Activated CD8-positive, alpha-beta T cell treated with anti-CD3 and anti-CD28 coated beads for 36 hours (primary cell): ENCODE measurements around the gene STRA8. TPM values are rescaled to one million over a fixed set of nuclear protein-coding genes. Genes with fewer than 3 reads are reported as not detected.

ENCODE experiments used
- ATAC-seq: fragments of 200-7000 bp; cut with Tn5 transposase; one replicate; pipeline ENCODE4 v1.10.0; 2021; ENCODE audit warnings: mild to moderate bottlenecking, moderate library complexity
- CTCF ChIA-PET: fragments of 350-600 bp; sonication (Branson Sonifier 250); formaldehyde crosslinking; loops from one replicate; lab custom pipeline; 2021; ENCODE audit warnings: antibody characterized with exemption; lab: Charles Lee
- POLR2A ChIA-PET: fragments of 350-600 bp; sonication (Branson Sonifier 250); formaldehyde crosslinking; loops from one replicate; lab custom pipeline; 2021; ENCODE audit warnings: antibody characterized with exemption; lab: Charles Lee
- DNase-seq: peaks from one replicate; pipeline ENCODE4 v3.0.0-alpha.2; 2020
- H3K27ac Mint-ChIP-seq: one replicate; pipeline ENCODE4 v1.8.0; 2021; ENCODE audit warnings: mild to moderate bottlenecking, mixed read lengths
- H3K27me3 Mint-ChIP-seq: one replicate; pipeline ENCODE4 v1.8.0; 2021; ENCODE audit warnings: mixed read lengths
- H3K36me3 Mint-ChIP-seq: one replicate; pipeline ENCODE4 v1.8.0; 2021; ENCODE audit warnings: low read depth, mixed read lengths
- H3K4me1 Mint-ChIP-seq: one replicate; pipeline ENCODE4 v1.8.0; 2021; ENCODE audit warnings: low read depth, mixed read lengths
- H3K4me3 Mint-ChIP-seq: one replicate; pipeline ENCODE4 v1.8.0; 2021; ENCODE audit warnings: mild to moderate bottlenecking, moderate library complexity, mixed read lengths
- H3K9me3 Mint-ChIP-seq: one replicate; pipeline ENCODE4 v1.8.0; 2021; ENCODE audit warnings: mixed read lengths
- intact Hi-C: fragments of 100-400 bp; cut with micrococcal nuclease; formaldehyde crosslinking; loops from one replicate; pipeline ENCODE4 v1.10.0; 2022
- total RNA-seq, 2 experiments: library from RNA; stranded (reverse); gene quantifications; one replicate each; pipeline ENCODE4 v1.2.3, GENCODE V29; 2021
- TF ChIP-seq, protein P1 (sequence below): fragments of 200-600 bp; IDR thresholded peaks from one replicate; pipeline ENCODE4 v1.8.0; 2022; ENCODE audit warnings: antibody characterized with exemption, mild to moderate bottlenecking

Gene STRA8
- total RNA-seq, 2 experiments from 2014 or later = not detected

DNA sequence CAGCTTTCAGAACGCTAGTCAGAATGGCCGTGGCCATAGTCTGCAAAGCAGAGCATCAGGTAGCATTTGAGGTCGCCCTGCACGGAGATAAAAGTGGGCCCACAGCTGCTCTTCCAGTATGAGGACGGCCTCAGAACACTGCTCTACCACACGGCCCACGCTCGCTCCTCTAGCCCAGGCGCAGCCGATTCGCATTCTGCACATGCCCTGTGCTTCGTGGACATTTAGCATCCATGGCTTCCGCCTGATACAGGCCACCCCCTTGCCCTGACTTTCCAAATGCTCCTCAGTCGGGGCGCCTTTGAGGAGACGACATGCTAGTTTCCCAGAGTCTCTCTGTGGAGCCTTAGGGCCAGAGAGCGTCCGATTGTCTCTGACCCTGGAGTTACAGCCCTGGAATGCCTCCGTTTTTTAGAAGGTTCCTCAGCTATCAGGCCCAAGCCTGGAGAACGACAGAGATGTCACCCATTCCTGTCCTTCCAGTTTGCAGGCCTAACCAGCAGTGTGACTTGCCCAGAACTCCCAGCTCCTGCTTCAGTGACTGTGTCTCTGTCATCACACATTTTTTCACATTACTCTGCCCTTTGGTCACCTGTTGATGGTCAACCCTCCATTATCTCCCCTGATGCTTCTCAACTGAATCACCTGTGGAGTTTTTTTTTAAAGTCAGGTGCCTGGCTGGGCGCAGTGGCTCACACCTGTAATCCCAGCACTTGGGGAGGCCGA lies 14.3 kb downstream of the STRA8 start:
- Mint-ChIP-seq H3K9me3 (no peaks in the 10 kb centered on the region), H3K4me1 (peaks cover 10% of the 10 kb centered on the region)
- no peak for ATAC-seq

DNA sequence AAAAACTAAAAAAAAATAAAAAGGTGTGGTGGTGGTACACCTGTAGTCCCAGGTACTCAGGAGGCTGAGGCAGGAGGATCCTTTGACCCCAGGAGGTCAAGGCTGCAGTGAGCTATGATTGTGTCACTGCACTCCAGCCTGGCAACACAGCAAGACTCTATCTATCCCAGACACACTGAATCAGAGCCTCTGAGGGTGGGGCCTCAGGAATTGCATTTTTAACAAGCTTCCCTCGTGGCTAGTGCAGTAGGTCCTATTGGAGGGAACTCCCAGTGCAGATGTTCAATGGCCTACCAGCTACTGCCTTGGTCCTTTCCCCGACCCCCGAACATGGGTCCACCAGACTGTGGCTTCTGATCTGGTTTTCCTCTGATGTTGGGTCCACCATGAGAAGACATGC lies 14.9 kb downstream of the STRA8 start:
- Mint-ChIP-seq H3K27me3 (peaks cover 3% of the 10 kb centered on the region), H3K9me3 (no peaks in the 10 kb centered on the region), H3K27ac (no peak overlapping the region), H3K36me3 (no peaks in the 10 kb centered on the region), H3K4me1 (peaks cover 10% of the 10 kb centered on the region), H3K4me3 (no peak overlapping the region)
- ChIA-PET CTCF (interaction anchor here (1.1 kb wide), 1 partner anchor 10 kb away, joined by 6 read pairs; no protein-coding TSS in a partner anchor), POLR2A (no interaction called here)
- ATAC-seq = no peak
- intact Hi-C loops = no loop called here
- TF ChIP-seq, protein P1, sequence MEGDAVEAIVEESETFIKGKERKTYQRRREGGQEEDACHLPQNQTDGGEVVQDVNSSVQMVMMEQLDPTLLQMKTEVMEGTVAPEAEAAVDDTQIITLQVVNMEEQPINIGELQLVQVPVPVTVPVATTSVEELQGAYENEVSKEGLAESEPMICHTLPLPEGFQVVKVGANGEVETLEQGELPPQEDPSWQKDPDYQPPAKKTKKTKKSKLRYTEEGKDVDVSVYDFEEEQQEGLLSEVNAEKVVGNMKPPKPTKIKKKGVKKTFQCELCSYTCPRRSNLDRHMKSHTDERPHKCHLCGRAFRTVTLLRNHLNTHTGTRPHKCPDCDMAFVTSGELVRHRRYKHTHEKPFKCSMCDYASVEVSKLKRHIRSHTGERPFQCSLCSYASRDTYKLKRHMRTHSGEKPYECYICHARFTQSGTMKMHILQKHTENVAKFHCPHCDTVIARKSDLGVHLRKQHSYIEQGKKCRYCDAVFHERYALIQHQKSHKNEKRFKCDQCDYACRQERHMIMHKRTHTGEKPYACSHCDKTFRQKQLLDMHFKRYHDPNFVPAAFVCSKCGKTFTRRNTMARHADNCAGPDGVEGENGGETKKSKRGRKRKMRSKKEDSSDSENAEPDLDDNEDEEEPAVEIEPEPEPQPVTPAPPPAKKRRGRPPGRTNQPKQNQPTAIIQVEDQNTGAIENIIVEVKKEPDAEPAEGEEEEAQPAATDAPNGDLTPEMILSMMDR = no peak
- DNase-seq = no peak

More for the DNA sequence above, 14.3 kb downstream of the STRA8 start:
- ChIA-PET POLR2A (no interaction called here), CTCF (interaction anchor here (1.1 to 2.0 kb wide), 2 partner anchors 9 to 27 kb away, joined by 6 read pairs; no protein-coding TSS in a partner anchor)
- TF ChIP-seq, protein P1 = no peak
- Mint-ChIP-seq H3K4me3 (no peak overlapping the region), H3K27ac (no peak overlapping the region), H3K36me3 (no peaks in the 10 kb centered on the region), H3K27me3 (peaks cover 3% of the 10 kb centered on the region)
- intact Hi-C loops = no loop called here
- DNase-seq = no peak

DNA sequence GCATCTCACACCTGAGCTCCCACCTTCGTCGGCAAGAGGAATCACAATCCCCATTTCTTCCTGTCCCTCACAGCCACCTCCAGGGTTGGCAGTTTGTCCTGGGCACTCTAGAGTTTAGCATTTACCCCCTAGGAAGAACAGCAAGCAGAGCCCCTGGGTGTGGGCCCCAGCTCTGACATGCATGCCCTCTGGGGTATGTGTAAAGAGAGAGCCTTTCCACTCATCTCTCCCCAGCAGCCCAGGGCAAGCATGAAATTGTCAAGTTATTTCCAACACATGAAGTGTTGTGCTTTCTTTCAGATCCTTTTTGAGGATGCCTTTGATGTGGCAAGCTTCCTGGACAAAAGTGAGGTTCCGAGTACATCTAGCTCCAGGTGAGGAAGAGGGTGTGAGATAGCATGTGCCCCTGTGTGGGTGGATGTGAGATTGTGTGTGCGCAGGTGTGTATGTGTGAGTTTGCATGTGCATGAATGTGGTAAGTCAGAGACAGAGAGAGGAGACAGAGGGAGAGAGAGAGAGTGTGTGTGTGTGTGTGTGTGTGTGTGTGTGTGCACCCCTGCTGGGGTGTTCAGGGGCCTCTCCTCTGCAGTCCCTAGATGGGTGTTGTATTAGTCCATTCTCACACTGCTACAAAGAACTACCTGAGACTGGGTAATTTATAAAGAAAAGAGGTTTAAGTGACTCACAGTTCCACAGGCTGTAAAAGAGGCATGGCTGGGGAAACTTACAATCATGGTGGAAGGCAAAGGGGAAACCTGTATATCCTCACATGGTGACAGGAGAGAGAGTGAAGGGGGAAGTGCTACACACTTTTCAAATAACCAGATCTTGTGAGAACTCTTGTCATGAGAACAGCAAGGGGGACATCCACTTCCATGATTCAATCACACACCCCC lies 18.1 kb downstream of the STRA8 start:
- peak; percentile 75 for ATAC-seq
- POLR2A ChIA-PET = no interaction called here
- H3K4me3 Mint-ChIP-seq = no peak overlapping the region
- no peaks in the 10 kb centered on the region for H3K27me3 Mint-ChIP-seq
- intact Hi-C loops = no loop called here
- TF ChIP-seq, protein P1 = no peak
- H3K27ac Mint-ChIP-seq = no peak overlapping the region
- no peaks in the 10 kb centered on the region for H3K36me3 Mint-ChIP-seq
- CTCF ChIA-PET = interaction anchor here (0.7 to 1.2 kb wide), 2 partner anchors 23 to 394 kb away, joined by 3 read pairs; no protein-coding TSS in a partner anchor
- DNase-seq = peak; percentile 30
- no peaks in the 10 kb centered on the region for H3K9me3 Mint-ChIP-seq
- peaks cover 13% of the 10 kb centered on the region for H3K4me1 Mint-ChIP-seq

DNA sequence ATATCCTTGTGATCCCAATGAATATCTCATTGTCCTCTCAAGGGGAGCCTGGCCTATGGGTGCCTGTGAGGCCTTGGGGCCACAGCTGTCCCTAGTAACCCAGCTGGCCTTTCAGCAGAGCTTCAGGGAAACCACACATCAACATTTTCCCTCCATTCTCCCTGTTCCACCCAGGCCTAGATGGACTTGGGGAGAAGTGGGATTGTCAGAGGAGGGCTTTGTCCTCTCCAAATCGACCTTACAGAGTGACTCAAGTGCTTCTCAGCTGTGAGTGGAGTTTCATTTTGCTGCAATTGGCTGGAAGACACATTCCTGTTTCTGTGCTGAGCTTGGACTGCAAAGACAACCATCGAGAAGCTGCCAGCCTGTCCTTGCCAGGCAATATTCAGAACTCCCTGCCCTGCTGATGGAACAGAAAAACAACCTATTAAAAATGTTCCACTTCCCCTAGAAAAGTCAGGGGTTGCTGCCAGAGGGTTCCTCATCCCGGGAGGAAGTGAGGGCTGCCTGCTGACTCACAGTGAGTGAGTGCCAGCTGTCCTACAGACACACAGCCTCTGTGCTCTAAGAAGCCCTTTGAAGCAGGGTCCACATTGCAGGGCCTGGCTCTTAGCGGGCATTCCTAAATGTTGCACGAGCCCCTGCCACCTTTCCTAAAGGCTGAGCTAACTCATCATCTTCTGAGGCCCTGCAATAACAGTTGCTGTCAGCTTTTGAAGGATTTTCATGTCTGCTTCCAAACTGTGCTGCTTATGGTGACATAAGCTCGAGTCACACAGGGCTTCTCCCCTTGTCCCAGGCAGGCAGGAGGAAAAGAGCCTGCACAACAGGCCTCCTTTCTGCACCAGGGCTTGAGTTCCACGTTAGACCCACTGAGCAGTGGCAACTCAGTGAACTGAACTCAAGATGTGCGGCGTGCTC lies 20.5 kb downstream of the STRA8 start:
- Mint-ChIP-seq H3K36me3 (no peaks in the 10 kb centered on the region), H3K4me1 (peaks cover 13% of the 10 kb centered on the region), H3K27ac (no peak overlapping the region), H3K27me3 (no peaks in the 10 kb centered on the region), H3K9me3 (no peaks in the 10 kb centered on the region), H3K4me3 (no peak overlapping the region)
- intact Hi-C loops = no loop called here
- ATAC-seq (no peak), DNase-seq (no peak)
- ChIA-PET CTCF (interaction anchor here (0.8 to 1.2 kb wide), 2 partner anchors 20 to 26 kb away, joined by 3 to 5 read pairs; no protein-coding TSS in a partner anchor), POLR2A (no interaction called here)
- TF ChIP-seq, protein P1 = no peak
